ENCODE measurements around the gene IPMK.

IPMK gene

GRCh38 chr10:58179238-58179637 is 88.5 kb downstream of the IPMK start:
- Histone ChIP-seq H3K18ac (ENCODE audit: low read depth in 1 of 2, low read length in 2 of 2) (no peak overlapping the region), H2BK5ac (ENCODE audit: low read depth, low read length, poor library complexity, severe bottlenecking) (no peak overlapping the region), H3K27ac (ENCODE audit: low read length, poor library complexity, severe bottlenecking) (no peak overlapping the region), H3K4me3 (ENCODE audit: insufficient read depth in 1 of 2, low read depth in 1 of 2, low read length in 2 of 2) (no peak overlapping the region), H3K4me2 (ENCODE audit: low read length, poor library complexity, severe bottlenecking) (no peak overlapping the region), H3K4ac (ENCODE audit: low read depth in 1 of 2, low read length in 2 of 2) (no peak overlapping the region), H4K8ac (ENCODE audit: low read length) (no peak overlapping the region), H3K27me3 (ENCODE audit: control insufficient read depth in 1 of 2, insufficient read depth in 1 of 2, low read length in 2 of 2) (peaks cover 0 to 9% of the 10 kb centered on the region in 2 experiments), H2AFZ (ENCODE audit: low read depth, low read length) (no peak overlapping the region), H4K91ac (ENCODE audit: low read length) (no peak overlapping the region), H3K9ac (ENCODE audit: low read length) (no peak overlapping the region), H3K79me1 (replicated peaks; ENCODE audit: low read length, poor library complexity, severe bottlenecking) (no peaks in the 10 kb centered on the region), H3K36me3 (ENCODE audit: control insufficient read depth in 1 of 2, insufficient read depth in 2 of 2, low read depth in 1 of 2, low read length in 2 of 2) (no peaks in the 10 kb centered on the region), H3K23ac (ENCODE audit: low read length in 2 of 2) (no peak overlapping the region), H3K14ac (ENCODE audit: low read length in 2 of 2) (no peak overlapping the region), H2AK5ac (ENCODE audit: low read length, severe bottlenecking) (no peak overlapping the region), H2BK12ac (ENCODE audit: low read length in 2 of 2) (no peak overlapping the region), H2BK15ac (ENCODE audit: low read depth, poor library complexity, severe bottlenecking) (no peak overlapping the region), H2BK120ac (ENCODE audit: low read depth, low read length) (no peak overlapping the region), H3K4me1 (ENCODE audit: control insufficient read depth, insufficient read depth, low read depth, low read length) (peaks cover 2% of the 10 kb centered on the region), H3K9me3 (ENCODE audit: control insufficient read depth, low read length) (no peaks in the 10 kb centered on the region)
- WGBS: 65% methylated on average over 2 of the region's 2 CpGs
- peak; percentile 59 for DNase-seq

GRCh38 chr10:58178811-58179210 is 88.9 kb downstream of the IPMK start:
- peaks cover 2% of the 10 kb centered on the region for H3K4me1 ChIP-seq (ENCODE audit: control insufficient read depth, insufficient read depth, low read depth, low read length)
- H3K9ac ChIP-seq (ENCODE audit: low read length): no peak overlapping the region
- no peak overlapping the region for H2BK5ac ChIP-seq (ENCODE audit: low read depth, low read length, poor library complexity, severe bottlenecking)
- no peak overlapping the region for H3K27ac ChIP-seq (ENCODE audit: low read length, poor library complexity, severe bottlenecking)
- no peak overlapping the region for H3K4me2 ChIP-seq (ENCODE audit: low read length, poor library complexity, severe bottlenecking)
- no peak overlapping the region for H2BK120ac ChIP-seq (ENCODE audit: low read depth, low read length)
- no peak overlapping the region for H2BK12ac ChIP-seq (ENCODE audit: low read length in 2 of 2)
- no peaks in the 10 kb centered on the region for H3K79me1 ChIP-seq (replicated peaks; ENCODE audit: low read length, poor library complexity, severe bottlenecking)
- H2AFZ ChIP-seq (ENCODE audit: low read depth, low read length): no peak overlapping the region
- H3K23ac ChIP-seq (ENCODE audit: low read length in 2 of 2): no peak overlapping the region
- peak; percentile 37 for DNase-seq
- H4K91ac ChIP-seq (ENCODE audit: low read length): no peak overlapping the region
- peaks cover 0 to 12% of the 10 kb centered on the region in 2 experiments for H3K27me3 ChIP-seq (ENCODE audit: control insufficient read depth in 1 of 2, insufficient read depth in 1 of 2, low read length in 2 of 2)
- no peak overlapping the region for H2AK5ac ChIP-seq (ENCODE audit: low read length, severe bottlenecking)
- no peaks in the 10 kb centered on the region for H3K36me3 ChIP-seq (ENCODE audit: control insufficient read depth in 1 of 2, insufficient read depth in 2 of 2, low read depth in 1 of 2, low read length in 2 of 2)
- no peaks in the 10 kb centered on the region for H3K9me3 ChIP-seq (ENCODE audit: control insufficient read depth, low read length)
- WGBS: no CpG with 5 or more reads among the region's 1 CpG
- no peak overlapping the region for H3K4me3 ChIP-seq (ENCODE audit: insufficient read depth in 1 of 2, low read depth in 1 of 2, low read length in 2 of 2)
- no peak overlapping the region for H3K18ac ChIP-seq (ENCODE audit: low read depth in 1 of 2, low read length in 2 of 2)
- no peak overlapping the region for H3K4ac ChIP-seq (ENCODE audit: low read depth in 1 of 2, low read length in 2 of 2)
- H3K14ac ChIP-seq (ENCODE audit: low read length in 2 of 2): no peak overlapping the region
- H2BK15ac ChIP-seq (ENCODE audit: low read depth, poor library complexity, severe bottlenecking): no peak overlapping the region
- no peak overlapping the region for H4K8ac ChIP-seq (ENCODE audit: low read length)

- Histone ChIP-seq H4K91ac (ENCODE audit: low read length) (no peak overlapping the region), H3K79me1 (replicated peaks; ENCODE audit: low read length, poor library complexity, severe bottlenecking) (no peaks in the 10 kb centered on the region), H3K27me3 (ENCODE audit: control insufficient read depth in 1 of 2, insufficient read depth in 1 of 2, low read length in 2 of 2) (peaks cover 0 to 17% of the 10 kb centered on the region in 2 experiments), H3K14ac (ENCODE audit: low read length in 2 of 2) (no peak overlapping the region), H3K4me2 (ENCODE audit: low read length, poor library complexity, severe bottlenecking) (no peak overlapping the region), H3K27ac (ENCODE audit: low read length, poor library complexity, severe bottlenecking) (no peak overlapping the region), H3K9me3 (ENCODE audit: control insufficient read depth, low read length) (no peaks in the 10 kb centered on the region), H3K4me3 (ENCODE audit: insufficient read depth in 1 of 2, low read depth in 1 of 2, low read length in 2 of 2) (no peak overlapping the region), H2BK5ac (ENCODE audit: low read depth, low read length, poor library complexity, severe bottlenecking) (no peak overlapping the region), H2AK5ac (ENCODE audit: low read length, severe bottlenecking) (no peak overlapping the region), H3K18ac (ENCODE audit: low read depth in 1 of 2, low read length in 2 of 2) (no peak overlapping the region), H3K23ac (ENCODE audit: low read length in 2 of 2) (no peak overlapping the region), H2BK15ac (ENCODE audit: low read depth, poor library complexity, severe bottlenecking) (no peak overlapping the region), H3K36me3 (ENCODE audit: control insufficient read depth in 1 of 2, insufficient read depth in 2 of 2, low read depth in 1 of 2, low read length in 2 of 2) (no peaks in the 10 kb centered on the region), H3K4ac (ENCODE audit: low read depth in 1 of 2, low read length in 2 of 2) (no peak overlapping the region), H3K4me1 (ENCODE audit: control insufficient read depth, insufficient read depth, low read depth, low read length) (peaks cover 2% of the 10 kb centered on the region), H2BK12ac (ENCODE audit: low read length in 2 of 2) (no peak overlapping the region), H3K9ac (ENCODE audit: low read length) (no peak overlapping the region), H2AFZ (ENCODE audit: low read depth, low read length) (no peak overlapping the region), H4K8ac (ENCODE audit: low read length) (no peak overlapping the region), H2BK120ac (ENCODE audit: low read depth, low read length) (no peak overlapping the region)
- peak; percentile 40 for DNase-seq
- no CpG with 5 or more reads among the region's 3 CpGs for WGBS
Observed at GRCh38 chr10:58177362-58177947, 90.2 kb downstream of the IPMK start.

GRCh38 chr10:58175990-58176900 is 91.4 kb downstream of the IPMK start:
- peak; percentile 40 for DNase-seq
- Histone ChIP-seq H2AFZ (ENCODE audit: low read depth, low read length) (no peak overlapping the region), H3K4me1 (ENCODE audit: control insufficient read depth, insufficient read depth, low read depth, low read length) (peaks cover 2% of the 10 kb centered on the region), H3K4me2 (ENCODE audit: low read length, poor library complexity, severe bottlenecking) (no peak overlapping the region), H3K4ac (ENCODE audit: low read depth in 1 of 2, low read length in 2 of 2) (no peak overlapping the region), H3K14ac (ENCODE audit: low read length in 2 of 2) (no peak overlapping the region), H4K8ac (ENCODE audit: low read length) (no peak overlapping the region), H2BK5ac (ENCODE audit: low read depth, low read length, poor library complexity, severe bottlenecking) (no peak overlapping the region), H3K79me1 (replicated peaks; ENCODE audit: low read length, poor library complexity, severe bottlenecking) (no peaks in the 10 kb centered on the region), H3K9ac (ENCODE audit: low read length) (no peak overlapping the region), H3K9me3 (ENCODE audit: control insufficient read depth, low read length) (no peaks in the 10 kb centered on the region), H2BK15ac (ENCODE audit: low read depth, poor library complexity, severe bottlenecking) (no peak overlapping the region), H3K27me3 (ENCODE audit: control insufficient read depth in 1 of 2, insufficient read depth in 1 of 2, low read length in 2 of 2) (peaks cover 0 to 17% of the 10 kb centered on the region in 2 experiments), H4K91ac (ENCODE audit: low read length) (no peak overlapping the region), H3K27ac (ENCODE audit: low read length, poor library complexity, severe bottlenecking) (no peak overlapping the region), H3K36me3 (ENCODE audit: control insufficient read depth in 1 of 2, insufficient read depth in 2 of 2, low read depth in 1 of 2, low read length in 2 of 2) (no peaks in the 10 kb centered on the region), H3K18ac (ENCODE audit: low read depth in 1 of 2, low read length in 2 of 2) (no peak overlapping the region), H2BK12ac (ENCODE audit: low read length in 2 of 2) (no peak overlapping the region), H2BK120ac (ENCODE audit: low read depth, low read length) (no peak overlapping the region), H3K4me3 (ENCODE audit: insufficient read depth in 1 of 2, low read depth in 1 of 2, low read length in 2 of 2) (no peak overlapping the region), H2AK5ac (ENCODE audit: low read length, severe bottlenecking) (no peak overlapping the region), H3K23ac (ENCODE audit: low read length in 2 of 2) (no peak overlapping the region)
- 67% methylated on average over 1 of the region's 2 CpGs for WGBS
